ENCODE measurements around the gene TCERG1L.

Gene TCERG1L

GRCh38 chr10:131271195-131271880, 40.2 kb downstream of the TCERG1L start:
- H3K9ac ChIP-seq (ENCODE audit: low read length in 2 of 2), result no peak overlapping the region
- no peaks in the 10 kb centered on the region for H3K4me1 ChIP-seq (ENCODE audit: control insufficient read depth, insufficient read depth, low read length)
- H3K4me3 ChIP-seq (ENCODE audit: low read length in 2 of 2), result no peak overlapping the region
- peaks cover 0 to 6% of the 10 kb centered on the region in 2 donors for H3K9me3 ChIP-seq (ENCODE audit: control insufficient read depth in 2 of 2, low read length in 2 of 2)
- H3K27ac ChIP-seq (ENCODE audit: low read length), result no peak overlapping the region
- H3K36me3 ChIP-seq (ENCODE audit: control insufficient read depth in 2 of 2, insufficient read depth in 2 of 2, low read length in 2 of 2), result no peaks in the 10 kb centered on the region
- peaks cover 0 to 7% of the 10 kb centered on the region in 2 donors for H3K27me3 ChIP-seq (ENCODE audit: control insufficient read depth in 1 of 2, insufficient read depth in 2 of 2, low read length in 2 of 2)

GRCh38 chr10:131270461-131271190, 40.9 kb downstream of the TCERG1L start:
- H3K36me3 ChIP-seq (ENCODE audit: control insufficient read depth in 2 of 2, insufficient read depth in 2 of 2, low read length in 2 of 2), result no peaks in the 10 kb centered on the region
- peaks cover 0 to 7% of the 10 kb centered on the region in 2 donors for H3K27me3 ChIP-seq (ENCODE audit: control insufficient read depth in 1 of 2, insufficient read depth in 2 of 2, low read length in 2 of 2)
- no peak overlapping the region for H3K27ac ChIP-seq (ENCODE audit: low read length)
- no peak overlapping the region for H3K4me3 ChIP-seq (ENCODE audit: low read length in 2 of 2)
- peaks cover 0 to 6% of the 10 kb centered on the region in 2 donors for H3K9me3 ChIP-seq (ENCODE audit: control insufficient read depth in 2 of 2, low read length in 2 of 2)
- no peaks in the 10 kb centered on the region for H3K4me1 ChIP-seq (ENCODE audit: control insufficient read depth, insufficient read depth, low read length)
- no peak overlapping the region for H3K9ac ChIP-seq (ENCODE audit: low read length in 2 of 2)

GRCh38 chr10:131269776-131270460, 41.6 kb downstream of the TCERG1L start:
- peaks cover 0 to 7% of the 10 kb centered on the region in 2 donors for H3K27me3 ChIP-seq (ENCODE audit: control insufficient read depth in 1 of 2, insufficient read depth in 2 of 2, low read length in 2 of 2)

GRCh38 chr10:131267814-131268095, 43.8 kb downstream of the TCERG1L start:
- no peak overlapping the region for H3K9ac ChIP-seq (ENCODE audit: low read length in 2 of 2)
- no peaks in the 10 kb centered on the region for H3K4me1 ChIP-seq (ENCODE audit: control insufficient read depth, insufficient read depth, low read length)
- peaks cover 0 to 7% of the 10 kb centered on the region in 2 donors for H3K27me3 ChIP-seq (ENCODE audit: control insufficient read depth in 1 of 2, insufficient read depth in 2 of 2, low read length in 2 of 2)
- no peak overlapping the region for H3K4me3 ChIP-seq (ENCODE audit: low read length in 2 of 2)
- no peaks in the 10 kb centered on the region for H3K36me3 ChIP-seq (ENCODE audit: control insufficient read depth in 2 of 2, insufficient read depth in 2 of 2, low read length in 2 of 2)
- H3K9me3 ChIP-seq (ENCODE audit: control insufficient read depth in 2 of 2, low read length in 2 of 2), result peaks cover 0 to 6% of the 10 kb centered on the region in 2 donors
- H3K27ac ChIP-seq (ENCODE audit: low read length), result no peak overlapping the region

More at GRCh38 chr10:131269776-131270460, 41.6 kb downstream of the TCERG1L start:
- H3K9ac ChIP-seq (ENCODE audit: low read length in 2 of 2), result no peak overlapping the region
- H3K4me1 ChIP-seq (ENCODE audit: control insufficient read depth, insufficient read depth, low read length), result no peaks in the 10 kb centered on the region
- no peak overlapping the region for H3K27ac ChIP-seq (ENCODE audit: low read length)
- H3K4me3 ChIP-seq (ENCODE audit: low read length in 2 of 2), result no peak overlapping the region
- H3K9me3 ChIP-seq (ENCODE audit: control insufficient read depth in 2 of 2, low read length in 2 of 2), result peaks cover 0 to 6% of the 10 kb centered on the region in 2 donors
- H3K36me3 ChIP-seq (ENCODE audit: control insufficient read depth in 2 of 2, insufficient read depth in 2 of 2, low read length in 2 of 2), result no peaks in the 10 kb centered on the region

GRCh38 chr10:131266936-131267813, 44.3 kb downstream of the TCERG1L start:
- Histone ChIP-seq H3K36me3 (ENCODE audit: control insufficient read depth in 2 of 2, insufficient read depth in 2 of 2, low read length in 2 of 2) (no peaks in the 10 kb centered on the region), H3K4me1 (ENCODE audit: control insufficient read depth, insufficient read depth, low read length) (no peaks in the 10 kb centered on the region), H3K27me3 (ENCODE audit: control insufficient read depth in 1 of 2, insufficient read depth in 2 of 2, low read length in 2 of 2) (peaks cover 0 to 7% of the 10 kb centered on the region in 2 donors), H3K27ac (ENCODE audit: low read length) (no peak overlapping the region), H3K4me3 (ENCODE audit: low read length in 2 of 2) (no peak overlapping the region), H3K9ac (ENCODE audit: low read length in 2 of 2) (no peak overlapping the region), H3K9me3 (ENCODE audit: control insufficient read depth in 2 of 2, low read length in 2 of 2) (peaks cover 0 to 6% of the 10 kb centered on the region in 2 donors)

GRCh38 chr10:131264110-131264788, 47.3 kb downstream of the TCERG1L start:
- Histone ChIP-seq H3K4me1 (ENCODE audit: control insufficient read depth, insufficient read depth, low read length) (no peaks in the 10 kb centered on the region), H3K27ac (ENCODE audit: low read length) (no peak overlapping the region), H3K27me3 (ENCODE audit: control insufficient read depth in 1 of 2, insufficient read depth in 2 of 2, low read length in 2 of 2) (no peaks in the 10 kb centered on the region), H3K4me3 (ENCODE audit: low read length in 2 of 2) (no peak overlapping the region), H3K36me3 (ENCODE audit: control insufficient read depth in 2 of 2, insufficient read depth in 2 of 2, low read length in 2 of 2) (no peaks in the 10 kb centered on the region), H3K9me3 (ENCODE audit: control insufficient read depth in 2 of 2, low read length in 2 of 2) (peaks cover 0 to 6% of the 10 kb centered on the region in 2 donors), H3K9ac (ENCODE audit: low read length in 2 of 2) (no peak overlapping the region)

GRCh38 chr10:131261890-131262475, 49.5 kb downstream of the TCERG1L start:
- no peaks in the 10 kb centered on the region for H3K4me1 ChIP-seq (ENCODE audit: control insufficient read depth, insufficient read depth, low read length)
- no peaks in the 10 kb centered on the region for H3K36me3 ChIP-seq (ENCODE audit: control insufficient read depth in 2 of 2, insufficient read depth in 2 of 2, low read length in 2 of 2)
- no peaks in the 10 kb centered on the region for H3K27me3 ChIP-seq (ENCODE audit: control insufficient read depth in 1 of 2, insufficient read depth in 2 of 2, low read length in 2 of 2)
- no peak overlapping the region for H3K9ac ChIP-seq (ENCODE audit: low read length in 2 of 2)
- H3K9me3 ChIP-seq (ENCODE audit: control insufficient read depth in 2 of 2, low read length in 2 of 2), result no peaks in the 10 kb centered on the region
- no peak overlapping the region for H3K4me3 ChIP-seq (ENCODE audit: low read length in 2 of 2)
- H3K27ac ChIP-seq (ENCODE audit: low read length), result no peak overlapping the region

- no peaks in the 10 kb centered on the region for H3K9me3 ChIP-seq (ENCODE audit: control insufficient read depth in 2 of 2, low read length in 2 of 2)
- no peaks in the 10 kb centered on the region for H3K36me3 ChIP-seq (ENCODE audit: control insufficient read depth in 2 of 2, insufficient read depth in 2 of 2, low read length in 2 of 2)
- no peak overlapping the region for H3K27ac ChIP-seq (ENCODE audit: low read length)
- no peak overlapping the region for H3K9ac ChIP-seq (ENCODE audit: low read length in 2 of 2)
- no peaks in the 10 kb centered on the region for H3K27me3 ChIP-seq (ENCODE audit: control insufficient read depth in 1 of 2, insufficient read depth in 2 of 2, low read length in 2 of 2)
- H3K4me1 ChIP-seq (ENCODE audit: control insufficient read depth, insufficient read depth, low read length), result no peaks in the 10 kb centered on the region
- no peak overlapping the region for H3K4me3 ChIP-seq (ENCODE audit: low read length in 2 of 2)
Measured at GRCh38 chr10:131260452-131261211, 50.9 kb downstream of the TCERG1L start.

- Histone ChIP-seq H3K9me3 (ENCODE audit: control insufficient read depth in 2 of 2, low read length in 2 of 2) (no peaks in the 10 kb centered on the region), H3K9ac (ENCODE audit: low read length in 2 of 2) (no peak overlapping the region), H3K4me3 (ENCODE audit: low read length in 2 of 2) (no peak overlapping the region), H3K4me1 (ENCODE audit: control insufficient read depth, insufficient read depth, low read length) (no peaks in the 10 kb centered on the region), H3K27ac (ENCODE audit: low read length) (no peak overlapping the region), H3K36me3 (ENCODE audit: control insufficient read depth in 2 of 2, insufficient read depth in 2 of 2, low read length in 2 of 2) (no peaks in the 10 kb centered on the region), H3K27me3 (ENCODE audit: control insufficient read depth in 1 of 2, insufficient read depth in 2 of 2, low read length in 2 of 2) (peaks cover 0 to 3% of the 10 kb centered on the region in 2 donors)
Measured at GRCh38 chr10:131260031-131260430, 51.5 kb downstream of the TCERG1L start.

Measured in stomach smooth muscle (tissue), 2 donors.